Measurements from ENCODE around the gene CHD8.

The CHD8 gene

GRCh38 chr14:21440859-21441258, 15.1 kb downstream of the CHD8 start:
- DNase-seq (ENCODE audit: low spot score) (no peak), FAIRE-seq (no peak)

GRCh38 chr14:21437063-21437901, 18.6 kb downstream of the CHD8 start:
- DNase-seq (ENCODE audit: low spot score) = peak; percentile 81
- FAIRE-seq = no peak

- no peak for DNase-seq (ENCODE audit: low spot score)
- FAIRE-seq = no peak
These were observed 19.3 kb downstream of the CHD8 start for GRCh38 chr14:21436567-21437062.

GRCh38 chr14:21431126-21431525, 24.8 kb downstream of the CHD8 start:
- DNase-seq (ENCODE audit: low spot score) = no peak
- FAIRE-seq = no peak

GRCh38 chr14:21428930-21429329, 27.0 kb downstream of the CHD8 start:
- DNase-seq (ENCODE audit: low spot score) = no peak
- FAIRE-seq = no peak

GRCh38 chr14:21426692-21427091, 29.2 kb downstream of the CHD8 start:
- no peak for FAIRE-seq

GRCh38 chr14:21419528-21419927, 36.4 kb downstream of the CHD8 start:
- no peak for FAIRE-seq
- no peak for DNase-seq (ENCODE audit: low spot score)

More at GRCh38 chr14:21426692-21427091, 29.2 kb downstream of the CHD8 start:
- DNase-seq (ENCODE audit: low spot score) = no peak

- DNase-seq (ENCODE audit: low spot score) (no peak), FAIRE-seq (no peak)
These were observed 40.6 kb downstream of the CHD8 start for GRCh38 chr14:21415329-21415728.

- no peak for FAIRE-seq
- no peak for DNase-seq (ENCODE audit: low spot score)
These were observed 41.7 kb downstream of the CHD8 start for GRCh38 chr14:21414137-21414631.

- DNase-seq (ENCODE audit: low spot score) (no peak), FAIRE-seq (no peak)
These were observed 47.8 kb downstream of the CHD8 start for GRCh38 chr14:21408147-21408546.

- DNase-seq (ENCODE audit: low spot score) = no peak
- no peak for FAIRE-seq
These were observed 49.7 kb downstream of the CHD8 start for GRCh38 chr14:21406213-21406612.

- FAIRE-seq = no peak
- DNase-seq (ENCODE audit: low spot score) = no peak
These were observed 50.8 kb downstream of the CHD8 start for GRCh38 chr14:21405097-21405496.

GRCh38 chr14:21399311-21399870, 56.5 kb downstream of the CHD8 start:
- DNase-seq (ENCODE audit: low spot score) (no peak), FAIRE-seq (no peak)

- DNase-seq (ENCODE audit: low spot score) (no peak), FAIRE-seq (no peak)
These were observed 57.0 kb downstream of the CHD8 start for GRCh38 chr14:21398901-21399300.

GRCh38 chr14:21395450-21395849, 60.5 kb downstream of the CHD8 start:
- FAIRE-seq = no peak
- no peak for DNase-seq (ENCODE audit: low spot score)

GRCh38 chr14:21385188-21385904, 70.6 kb downstream of the CHD8 start:
- DNase-seq (ENCODE audit: low spot score) (no peak), FAIRE-seq (no peak)

- FAIRE-seq (no peak), DNase-seq (ENCODE audit: low spot score) (no peak)
These were observed 71.5 kb downstream of the CHD8 start for GRCh38 chr14:21384494-21384851.

GRCh38 chr14:21383848-21384493, 72.0 kb downstream of the CHD8 start, which contains the start of gene SUPT16H:
Gene SUPT16H, minus strand, starts transcription at chr14:21384019. Its CDS starts 92 bp downstream, at chr14:21383927.
- DNase-seq (ENCODE audit: low spot score) (peak; percentile 80), FAIRE-seq (peak; percentile 30)

- peak; percentile 45 for DNase-seq (ENCODE audit: low spot score)
These were observed 72.8 kb downstream of the CHD8 start for GRCh38 chr14:21382886-21383847.

GRCh38 chr14:21382095-21382494, 73.8 kb downstream of the CHD8 start:
- no peak for FAIRE-seq
- DNase-seq (ENCODE audit: low spot score) = no peak

More at GRCh38 chr14:21382886-21383847, 72.8 kb downstream of the CHD8 start:
- no peak for FAIRE-seq

Data from RCC 7860 (cell line).